Measurements from ENCODE around the gene MT1G. TPM values are rescaled to one million over a fixed set of nuclear protein-coding genes. Genes with fewer than 3 reads are reported as not detected.

The MT1G gene
- total RNA-seq, 1 experiment from 2014 or later, result 23.4 TPM

DNA sequence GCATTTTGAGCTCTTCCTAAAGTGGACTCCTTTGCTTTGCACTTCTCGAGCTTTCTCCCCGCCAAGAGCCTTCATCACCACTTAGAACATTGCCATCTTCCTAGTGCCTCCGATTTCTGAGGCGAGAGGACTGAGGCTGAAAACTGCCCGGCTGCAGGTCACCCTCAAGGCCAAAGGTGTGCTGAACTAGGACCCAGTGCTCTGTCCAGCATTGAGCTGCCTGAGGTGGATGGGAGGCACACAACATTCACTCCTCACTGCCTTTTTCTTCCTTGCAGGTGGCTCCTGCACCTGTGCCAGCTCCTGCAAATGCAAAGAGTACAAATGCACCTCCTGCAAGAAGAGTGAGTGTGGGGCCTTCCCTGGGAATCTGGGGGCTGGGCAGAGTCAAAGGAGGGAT lies 24.0 kb downstream of the MT1G start:
- H3K4me1 ChIP-seq (ENCODE audit: insufficient read depth, low read length), result no peaks in the 10 kb centered on the region
- H3K27me3 ChIP-seq (ENCODE audit: insufficient read depth, low read length), result peaks cover 75% of the 10 kb centered on the region
- H2AFZ ChIP-seq (ENCODE audit: low read length), result no peak overlapping the region
- H2BK5ac ChIP-seq (ENCODE audit: insufficient read length, low read length), result no peak overlapping the region
- no peak overlapping the region for H2BK120ac ChIP-seq (ENCODE audit: low read depth, low read length, poor library complexity, severe bottlenecking)
- H3K4me2 ChIP-seq (ENCODE audit: insufficient read depth, insufficient read length, low read length), result peak overlapping the region; percentile 43
- Mint-ChIP-seq H3K36me3 (ENCODE audit: insufficient read depth in 1 of 3, low read depth in 3 of 3) (no peaks in the 10 kb centered on the region), H3K4me1 (peaks cover 16 to 29% of the 10 kb centered on the region in 2 experiments), H3K27me3 (ENCODE audit: low read depth) (peaks cover 99% of the 10 kb centered on the region), H3K27ac (no peak overlapping the region; a peak in 1 of 7 replicates), H3K9me3 (no peaks in the 10 kb centered on the region; a peak in 1 of 5 replicates), H3K4me3 (peak overlapping the region; percentile 54 to 76)
- WGBS (ENCODE audit: extremely low coverage, insufficient read length, low lambda C conversion rate), result no CpG with 5 or more reads among the region's 5 CpGs
- no peak for TF ChIP-seq CTCF (conservative IDR thresholded peaks at IDR 0.05)
- no peaks in the 10 kb centered on the region for H3K23me2 ChIP-seq (ENCODE audit: insufficient read length, low read depth, low read length, poor library complexity, severe bottlenecking)
- H3K18ac ChIP-seq (ENCODE audit: insufficient read length, low read depth, low read length), result no peak overlapping the region
- H2AK5ac ChIP-seq (ENCODE audit: insufficient read length, low read length), result no peak overlapping the region
- H3K27ac ChIP-seq (ENCODE audit: insufficient read length, low read depth, low read length), result no peak overlapping the region
- no peak overlapping the region for H4K8ac ChIP-seq (replicated peaks; ENCODE audit: insufficient read length, low read depth, low read length)
- no peaks in the 10 kb centered on the region for H3K79me1 ChIP-seq (ENCODE audit: insufficient read depth, low read depth, low read length, poor library complexity, severe bottlenecking)
- no peak overlapping the region for H3K4ac ChIP-seq (ENCODE audit: low read depth, low read length)
- H3K9ac ChIP-seq (ENCODE audit: extremely low read depth, insufficient read length, low read length), result no peak overlapping the region
- H3K56ac ChIP-seq (ENCODE audit: insufficient read length, low read depth, low read length), result no peak overlapping the region
- no peak overlapping the region for H4K5ac ChIP-seq (ENCODE audit: insufficient read length, low read depth, low read length)
- DNase-seq, result no peak
- no peak overlapping the region for H3T11ph ChIP-seq (ENCODE audit: low read length)
- no peak overlapping the region for H3K14ac ChIP-seq (ENCODE audit: insufficient read depth, low read length)
- H4K20me1 ChIP-seq (ENCODE audit: control insufficient read depth, insufficient read depth, insufficient read length), result no peaks in the 10 kb centered on the region
- no peak overlapping the region for H4K91ac ChIP-seq (ENCODE audit: insufficient read length, low read depth, low read length)
- no peak overlapping the region for H3K23ac ChIP-seq (ENCODE audit: insufficient read length, low read depth, low read length)
- H2BK12ac ChIP-seq (ENCODE audit: insufficient read length, low read depth, low read length), result no peak overlapping the region
- H2BK20ac ChIP-seq (ENCODE audit: low read depth, low read length, poor library complexity, severe bottlenecking), result no peak overlapping the region
- H2BK15ac ChIP-seq (ENCODE audit: low read depth, low read length), result no peak overlapping the region
- no peaks in the 10 kb centered on the region for H3K79me2 ChIP-seq (ENCODE audit: insufficient read depth, low read length)
- H3K9me3 ChIP-seq (ENCODE audit: control insufficient read depth, low read depth, low read length), result no peaks in the 10 kb centered on the region

All from H9 (cell line).